GM12875 (cell line): ENCODE measurements around the gene ITGA1.
"Not testable (repeated sequence)": the region's sequence is repeated elsewhere in the genome, so short reads cannot be mapped to it uniquely, and the experiment has no call there.

Experiments used
- H3K4me3 ChIP-seq: one replicate; pipeline ENCODE4 v1.5.1; 2011; ENCODE audit warnings: low read depth, low read length, control low read depth
- CTCF ChIP-seq: IDR thresholded peaks from 2 replicates; pipeline ENCODE4 v1.5.1; 2011; ENCODE audit warnings: low read depth, mild to moderate bottlenecking, control low read depth, inconsistent platforms, low read length, moderate library complexity, borderline replicate concordance; ENCODE audit not compliant: insufficient read depth

ITGA1 gene

GRCh38 chr5:52956014-52956413, 168.3 kb downstream of the ITGA1 start:
- no peak for TF ChIP-seq CTCF
- no peak overlapping the region for H3K4me3 ChIP-seq

GRCh38 chr5:52956915-52957747, 169.4 kb downstream of the ITGA1 start:
- no peak for TF ChIP-seq CTCF
- H3K4me3 ChIP-seq: no peak overlapping the region

- TF ChIP-seq CTCF: no peak
- H3K4me3 ChIP-seq: no peak overlapping the region
Measured at GRCh38 chr5:52961274-52961681, 173.6 kb downstream of the ITGA1 start.

GRCh38 chr5:52963636-52964035, 175.9 kb downstream of the ITGA1 start:
- no peak for TF ChIP-seq CTCF
- H3K4me3 ChIP-seq: no peak overlapping the region

GRCh38 chr5:52964138-52964537, 176.4 kb downstream of the ITGA1 start:
- no peak overlapping the region for H3K4me3 ChIP-seq
- no peak for TF ChIP-seq CTCF

- not testable (repeated sequence) for H3K4me3 ChIP-seq
Measured at GRCh38 chr5:52976157-52976556, 188.4 kb downstream of the ITGA1 start.

- no peak overlapping the region for H3K4me3 ChIP-seq
- TF ChIP-seq CTCF: no peak
Measured at GRCh38 chr5:52977264-52977897, 189.7 kb downstream of the ITGA1 start.
